SK-N-SH (cell line): ENCODE results near the gene LRSAM1. TPM values are rescaled to one million over a fixed set of nuclear protein-coding genes. Genes with fewer than 3 reads are reported as not detected.

Source experiments
- CTCF ChIA-PET: fragments of 300-600, 350-600 bp; formaldehyde crosslinking; extraction: SDS; loops from one replicate; lab custom pipeline; 2021; lab: Yijun Ruan, JAX
- POLR2A ChIA-PET: fragments of 350-600 bp; sonication (Branson Sonifier 250); formaldehyde crosslinking; extraction: SDS; loops from one replicate; lab custom pipeline; 2020; ENCODE audit warnings: antibody characterized with exemption, inconsistent platforms; lab: Yijun Ruan, JAX
- DNase-seq: peaks from one replicate; pipeline ENCODE4 v3.0.0; 2012
- H2AFZ ChIP-seq: fragments of 200-600 bp; sonication (generic); 2 replicates; pipeline ENCODE4 v1.8.1; 2016; ENCODE audit warnings: antibody characterized with exemption, mild to moderate bottlenecking, low read depth
- H3F3A ChIP-seq: fragments of 200-600 bp; sonication (generic); replicated peaks from 2 replicates; pipeline ENCODE3; 2016; ENCODE audit warnings: antibody characterized with exemption, mild to moderate bottlenecking; ENCODE audit not compliant: insufficient read depth
- H3K27ac ChIP-seq, 2 experiments: fragments of 200-500 bp in 1 of 2; fragments of 200-600 bp in 1 of 2; sonication (Bioruptor generic) in 1 of 2; sonication (generic), shearing (Covaris generic) in 1 of 2; 2 replicates each; pipeline versions ENCODE4 v1.5.1 to v1.6.1; 2014 to 2016; ENCODE audit warnings: low read depth in 2 of 2, inconsistent platforms in 1 of 2, low read length in 1 of 2, mild to moderate bottlenecking in 1 of 2, mixed read lengths in 1 of 2
- H3K27me3 ChIP-seq: fragments of 200-600 bp; sonication (generic), shearing (Covaris generic); 2 replicates; pipeline ENCODE4 v1.6.1; 2016; ENCODE audit warnings: mixed run types; ENCODE audit not compliant: insufficient read depth
- H3K36me3 ChIP-seq, 2 experiments: fragments of 200-500 bp in 1 of 2; fragments of 200-600 bp in 1 of 2; sonication (Bioruptor generic) in 1 of 2; sonication (generic) in 1 of 2; replicated peaks in 1 of 2; 2 replicates each; pipeline versions ENCODE3 to v1.5.1; 2014 to 2016; ENCODE audit warnings: low read length in 1 of 2, mild to moderate bottlenecking in 1 of 2; ENCODE audit not compliant: insufficient read depth in 2 of 2, control insufficient read depth in 1 of 2
- H3K4me1 ChIP-seq, 2 experiments: fragments of 200-500 bp in 1 of 2; fragments of 200-600 bp in 1 of 2; sonication (Bioruptor generic) in 1 of 2; sonication (generic), shearing (Covaris generic) in 1 of 2; 2 replicates each; pipeline versions ENCODE4 v1.5.1 to v1.6.1; 2014 to 2016; ENCODE audit warnings: low read depth in 1 of 2, low read length in 1 of 2, mixed run types in 1 of 2; ENCODE audit not compliant: insufficient read depth in 2 of 2, control insufficient read depth in 1 of 2
- H3K4me2 ChIP-seq: fragments of 200-600 bp; sonication (generic), shearing (Covaris generic); 2 replicates; pipeline ENCODE4 v1.6.1; 2017; ENCODE audit warnings: mixed run types
- H3K4me3 ChIP-seq, 2 experiments: fragments of 200-500 bp in 1 of 2; fragments of 200-600 bp in 1 of 2; sonication (Bioruptor generic) in 1 of 2; sonication (generic), shearing (Covaris generic) in 1 of 2; 2 replicates each; pipeline versions ENCODE4 v1.5.1 to v1.8.1; 2014 to 2016; ENCODE audit warnings: low read depth in 2 of 2, inconsistent platforms in 1 of 2, low read length in 1 of 2, mild to moderate bottlenecking in 1 of 2, mixed read lengths in 1 of 2, moderate library complexity in 1 of 2
- H3K79me2 ChIP-seq: fragments of 200-600 bp; sonication (generic); 2 replicates; pipeline ENCODE4 v1.8.1; 2017; ENCODE audit warnings: mild to moderate bottlenecking; ENCODE audit not compliant: insufficient read depth
- H3K9ac ChIP-seq: fragments of 200-600 bp; sonication (generic); 2 replicates; pipeline ENCODE4 v1.6.1; 2017; ENCODE audit warnings: mixed run types
- H3K9me2 ChIP-seq: fragments of 200-600 bp; sonication (generic); 2 replicates; pipeline ENCODE4 v1.6.1; 2017; ENCODE audit warnings: mixed run types
- H3K9me3 ChIP-seq: fragments of 200-600 bp; sonication (generic); 2 replicates; pipeline ENCODE4 v1.6.1; 2017; ENCODE audit warnings: mixed run types, mild to moderate bottlenecking, moderate library complexity
- H4K20me1 ChIP-seq: fragments of 200-600 bp; sonication (generic); 2 replicates; pipeline ENCODE4 v1.6.1; 2017; ENCODE audit warnings: mild to moderate bottlenecking, mixed run types; ENCODE audit not compliant: insufficient read depth
- CTCF ChIP-seq: fragments of 200-600 bp; sonication (generic); IDR thresholded peaks from 2 replicates; pipeline ENCODE4 v1.6.1; 2017; ENCODE audit warnings: antibody characterized with exemption, mild to moderate bottlenecking, moderate library complexity
- EP300 ChIP-seq, 2 experiments: IDR thresholded peaks; 2 replicates each; pipeline versions ENCODE4 v1.4.0 to v1.6.1; 2012; ENCODE audit warnings: borderline replicate concordance in 1 of 2, low read depth in 1 of 2, low read length in 1 of 2
- EZH2phosphoT487 ChIP-seq: fragments of 200-600 bp; sonication (generic); IDR thresholded peaks from 2 replicates; pipeline ENCODE4 v1.6.1; 2017; ENCODE audit warnings: low read depth, mixed run types, mild to moderate bottlenecking, antibody characterized with exemption, moderate library complexity, borderline replicate concordance
- FOXJ3 ChIP-seq: sonication (generic); formaldehyde crosslinking; IDR thresholded peaks from 2 replicates; pipeline ENCODE4 v1.5.1; 2020; ENCODE audit warnings: mild to moderate bottlenecking, missing genetic modification reagents
- GATA2 ChIP-seq: sonication (generic); formaldehyde crosslinking; IDR thresholded peaks from 2 replicates; pipeline ENCODE4 v1.5.0; 2020; ENCODE audit warnings: mild to moderate bottlenecking, missing genetic modification reagents
- JUND ChIP-seq: IDR thresholded peaks from 2 replicates; pipeline ENCODE4 v1.4.0; 2012
- NFIC ChIP-seq: IDR thresholded peaks from 2 replicates; pipeline ENCODE4 v1.4.0; 2012; ENCODE audit warnings: borderline replicate concordance
- PBX3 ChIP-seq: IDR thresholded peaks from 2 replicates; pipeline ENCODE4; 2012
- POLR2AphosphoS5 ChIP-seq: IDR thresholded peaks from 2 replicates; pipeline ENCODE4 v1.6.1; 2012; ENCODE audit warnings: low read depth, low read length
- RXRA ChIP-seq: IDR thresholded peaks from 2 replicates; pipeline ENCODE4 v1.4.0; 2012; ENCODE audit warnings: low read depth, mild to moderate bottlenecking, borderline replicate concordance
- SMC3 ChIP-seq: IDR thresholded peaks from 2 replicates; pipeline ENCODE4 v1.6.1; 2012; ENCODE audit warnings: low read depth, low read length, improper control_type of control experiment
- TAF1 ChIP-seq: IDR thresholded peaks from 2 replicates; pipeline ENCODE4 v1.6.1; 2012; ENCODE audit warnings: low read depth, mild to moderate bottlenecking, low read length, moderate library complexity, borderline replicate concordance
- YY1 ChIP-seq: IDR thresholded peaks from 2 replicates; pipeline ENCODE4 v1.4.0; 2012; ENCODE audit warnings: low read depth, mild to moderate bottlenecking
- ZBTB33 ChIP-seq: IDR thresholded peaks from 2 replicates; pipeline ENCODE4 v1.4.0; 2012; ENCODE audit warnings: low read depth, borderline replicate concordance
- WGBS: methylation state at CpG from one replicate; pipeline ENCODE4 v1.1.6; 2017; ENCODE audit warnings: low lambda C conversion rate; 5-methylcytosine and 5-hydroxymethylcytosine counted together
- polyA plus RNA-seq, 3 experiments: library from polyadenylated mRNA; depleted of rRNA; stranded (reverse); fragments of >200 nt; gene quantifications; 2 replicates each; pipeline ENCODE4 v1.2.3, GENCODE V29; 2012

The LRSAM1 gene
- polyA plus RNA-seq, 1 of the 3 experiments (the other 2 are of a cell fraction), result 8.0 TPM

- ChIA-PET POLR2A (no interaction called here), CTCF (interaction anchor here (1.0 to 14.3 kb wide), 4 partner anchors 12 to 73 kb away, joined by 3 to 277 read pairs (median 5); no protein-coding TSS in a partner anchor)
- TF ChIP-seq GATA2 (CRISPR knock-in tag), result no peak
- no peak for TF ChIP-seq POLR2AphosphoS5
- TF ChIP-seq NFIC, result no peak
- TF ChIP-seq YY1, result no peak
- no peak for TF ChIP-seq TAF1
- TF ChIP-seq EP300 (IDR thresholded peaks at IDR 0.05; ENCODE audit: borderline replicate concordance in 1 of 2, low read depth in 1 of 2, low read length in 1 of 2), result no peak
- H3K9me2 ChIP-seq, result no peaks in the 10 kb centered on the region
- no peak overlapping the region for H3K4me3 ChIP-seq
- WGBS, result 87% methylated on average over 9 of the region's 13 CpGs
- peaks cover 51 to 53% of the 10 kb centered on the region in 2 experiments for H3K36me3 ChIP-seq
- DNase-seq, result no peak
- H3K27me3 ChIP-seq, result no peaks in the 10 kb centered on the region
- H2AFZ ChIP-seq, result no peak overlapping the region
- peak overlapping the region in 1 of 2 experiments; percentile 27; a peak in 1 of 4 replicates for H3K27ac ChIP-seq
- no peaks in the 10 kb centered on the region for H4K20me1 ChIP-seq
- no peaks in the 10 kb centered on the region for H3K9me3 ChIP-seq
- H3K4me1 ChIP-seq, result peaks cover 10 to 12% of the 10 kb centered on the region in 2 experiments; a peak in 2 of 4 replicates
- H3K4me2 ChIP-seq, result no peak overlapping the region
- peaks cover 64% of the 10 kb centered on the region for H3K79me2 ChIP-seq
- no peak overlapping the region for H3K9ac ChIP-seq
- peaks cover 42% of the 10 kb centered on the region for H3F3A ChIP-seq
Measured at GRCh38 chr9:127509261-127509954, 58.1 kb downstream of the LRSAM1 start.

GRCh38 chr9:127509955-127510299 is 58.6 kb downstream of the LRSAM1 start:
- Histone ChIP-seq H3K79me2 (peaks cover 69% of the 10 kb centered on the region), H4K20me1 (no peaks in the 10 kb centered on the region), H3K36me3 (peaks cover 50 to 53% of the 10 kb centered on the region in 2 experiments), H2AFZ (no peak overlapping the region), H3K27me3 (no peaks in the 10 kb centered on the region), H3K4me2 (no peak overlapping the region), H3K4me1 (peaks cover 10 to 12% of the 10 kb centered on the region in 2 experiments; a peak in 2 of 4 replicates), H3K9ac (no peak overlapping the region), H3K4me3 (no peak overlapping the region), H3K27ac (peak overlapping the region in 1 of 2 experiments; percentile 27; a peak in 1 of 4 replicates), H3K9me3 (no peaks in the 10 kb centered on the region), H3F3A (peaks cover 40% of the 10 kb centered on the region), H3K9me2 (no peaks in the 10 kb centered on the region)
- ChIA-PET CTCF (interaction anchor here (1.0 to 14.3 kb wide), 3 partner anchors 12 to 73 kb away, joined by 3 to 277 read pairs (median 4); no protein-coding TSS in a partner anchor), POLR2A (no interaction called here)
- no peak for TF ChIP-seq RXRA
- TF ChIP-seq PBX3, result no peak
- no peak for TF ChIP-seq FOXJ3
- no peak for TF ChIP-seq NFIC
- TF ChIP-seq EP300 (IDR thresholded peaks at IDR 0.05; ENCODE audit: borderline replicate concordance in 1 of 2, low read depth in 1 of 2, low read length in 1 of 2), result no peak
- no peak for TF ChIP-seq CTCF
- TF ChIP-seq SMC3, result no peak
- no peak for TF ChIP-seq EZH2phosphoT487
- no peak for TF ChIP-seq JUND
- TF ChIP-seq ZBTB33, result no peak
- DNase-seq, result no peak
- 94% methylated on average over 15 of the region's 15 CpGs for WGBS
